ENCODE measurements around the gene PLXNA4. TPM values are rescaled to one million over a fixed set of nuclear protein-coding genes. Genes with fewer than 3 reads are reported as not detected.

The PLXNA4 gene
- total and polyA plus RNA-seq, 2 experiments from 2014 or later, result 0.08 to 0.80 TPM

DNA sequence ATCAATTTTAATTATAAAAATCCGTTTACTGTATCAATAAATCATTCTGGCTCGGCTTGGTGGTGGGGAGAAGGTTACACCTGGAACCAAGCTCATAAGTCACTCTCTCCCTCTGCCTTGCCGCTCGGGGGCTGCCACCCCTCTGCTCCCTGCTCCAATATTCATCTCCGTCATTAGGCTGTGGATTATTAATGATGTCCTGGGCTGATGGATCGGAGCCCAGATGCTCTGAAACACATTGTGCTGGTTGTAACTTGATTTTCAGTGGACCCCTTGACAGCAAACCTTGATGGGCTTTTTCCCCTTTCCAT is 314.2 kb downstream of the PLXNA4 start:
- no peak overlapping the region for H3K27ac Mint-ChIP-seq
- no peak overlapping the region for H3K4me3 Mint-ChIP-seq
- H3K36me3 ChIP-seq (ENCODE audit: insufficient read depth), result no peaks in the 10 kb centered on the region
- no peaks in the 10 kb centered on the region for H4K20me1 ChIP-seq (replicated peaks; ENCODE audit: insufficient read depth)
- no peak overlapping the region for H2AFZ ChIP-seq
- no peaks in the 10 kb centered on the region for H3K36me3 Mint-ChIP-seq (ENCODE audit: low read depth)
- ATAC-seq (no peak), DNase-seq (ENCODE audit: low spot score) (no peak)
- H3K4me3 ChIP-seq, result no peak overlapping the region
- H3K4me1 ChIP-seq (ENCODE audit: insufficient read depth), result no peaks in the 10 kb centered on the region
- H3K27me3 Mint-ChIP-seq (ENCODE audit: insufficient read depth, low read depth, poor library complexity), result no peaks in the 10 kb centered on the region
- no peak overlapping the region for H3K27ac ChIP-seq (ENCODE audit: low read depth)
- H3K27me3 ChIP-seq (ENCODE audit: insufficient read depth), result no peaks in the 10 kb centered on the region
- peaks cover 2% of the 10 kb centered on the region; the same call in 1 of the 3 replicates for H3K4me1 Mint-ChIP-seq
- no peaks in the 10 kb centered on the region for H3F3A ChIP-seq (replicated peaks; ENCODE audit: low read depth)
- TF ChIP-seq ZNF114 (CRISPR knock-in tag; IDR thresholded peaks at IDR 0.05) (no peak), JUNB (IDR thresholded peaks at IDR 0.05; ENCODE audit: unreplicated experiment) (no peak), CTCF (conservative IDR thresholded peaks at IDR 0.05; ENCODE audit: low read depth in 2 of 2) (no peak), EZH2phosphoT487 (IDR thresholded peaks at IDR 0.05; ENCODE audit: unreplicated experiment) (no peak), CREB1 (CRISPR knock-in tag; IDR thresholded peaks at IDR 0.05; ENCODE audit: low read depth) (no peak)
- no peaks in the 10 kb centered on the region for H3K79me2 ChIP-seq (replicated peaks; ENCODE audit: insufficient read depth)
- 0 out of 2 replicates have a peak, but pooled peaks cover 2% of the 10 kb centered on the region for H3K9me2 ChIP-seq (ENCODE audit: insufficient read depth)
- H3K9me3 Mint-ChIP-seq, result no peaks in the 10 kb centered on the region; the same call in 2 of the 3 replicates
- H3K4me2 ChIP-seq, result no peak overlapping the region

DNA sequence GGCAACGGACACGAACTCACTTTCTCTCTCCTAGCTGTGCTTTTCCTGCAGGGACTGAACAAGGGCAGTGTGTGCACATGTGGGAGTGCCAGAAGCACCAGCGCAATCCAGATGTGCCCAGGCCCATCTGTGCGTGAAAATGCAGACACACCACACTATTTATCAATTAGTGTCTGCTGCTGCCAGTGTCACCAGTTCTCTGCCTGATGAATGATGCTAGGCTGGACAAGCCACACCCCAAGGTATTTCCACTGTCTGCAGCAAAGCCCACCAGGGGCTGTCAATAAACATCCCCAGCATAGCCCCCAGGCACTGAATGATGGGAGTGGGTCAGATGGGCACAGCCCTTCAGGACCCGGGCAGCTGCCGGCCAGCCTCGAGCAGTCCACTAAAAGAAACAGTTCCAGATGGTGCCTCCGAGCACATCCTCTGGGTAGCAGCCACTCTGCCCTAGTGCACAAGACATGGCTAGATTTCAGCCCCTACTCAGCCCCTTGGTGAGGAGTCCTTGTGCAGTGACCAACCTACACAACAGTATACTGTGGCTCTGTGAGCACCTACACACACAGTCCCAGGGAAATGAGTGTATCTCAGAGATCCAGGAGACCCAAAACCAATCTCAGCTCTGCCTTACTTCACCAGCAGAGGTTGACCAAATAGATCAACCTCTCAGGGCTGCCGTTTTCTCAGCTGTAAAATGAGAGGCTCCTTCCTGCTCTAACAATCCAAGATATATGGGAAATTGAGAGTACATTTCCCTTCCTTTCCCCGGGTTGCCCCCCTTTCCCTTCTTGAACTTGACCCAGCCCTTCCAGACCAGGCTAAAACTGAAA is 314.7 kb downstream of the PLXNA4 start:
- Histone ChIP-seq H3K4me3 (no peak overlapping the region), H3K4me2 (no peak overlapping the region), H3K27me3 (ENCODE audit: insufficient read depth) (no peaks in the 10 kb centered on the region), H3K36me3 (ENCODE audit: insufficient read depth) (no peaks in the 10 kb centered on the region), H3K9me2 (ENCODE audit: insufficient read depth) (no peaks in the 10 kb centered on the region), H3F3A (replicated peaks; ENCODE audit: low read depth) (no peaks in the 10 kb centered on the region), H3K4me1 (ENCODE audit: insufficient read depth) (no peaks in the 10 kb centered on the region), H3K79me2 (replicated peaks; ENCODE audit: insufficient read depth) (no peaks in the 10 kb centered on the region), H2AFZ (no peak overlapping the region), H4K20me1 (replicated peaks; ENCODE audit: insufficient read depth) (no peaks in the 10 kb centered on the region), H3K27ac (ENCODE audit: low read depth) (no peak overlapping the region)
- H3K27me3 Mint-ChIP-seq (ENCODE audit: insufficient read depth, low read depth, poor library complexity), result no peaks in the 10 kb centered on the region
- no peak overlapping the region for H3K27ac Mint-ChIP-seq
- no peaks in the 10 kb centered on the region; the same call in 2 of the 3 replicates for H3K9me3 Mint-ChIP-seq
- peaks cover 2% of the 10 kb centered on the region; the same call in 1 of the 3 replicates for H3K4me1 Mint-ChIP-seq
- no peaks in the 10 kb centered on the region for H3K36me3 Mint-ChIP-seq (ENCODE audit: low read depth)
- TF ChIP-seq CTCF (conservative IDR thresholded peaks at IDR 0.05; ENCODE audit: low read depth in 2 of 2), result no peak
- H3K4me3 Mint-ChIP-seq, result no peak overlapping the region
- no peak for DNase-seq (ENCODE audit: low spot score)
- ATAC-seq, result no peak

Data from GM23338 (cell line).